Spleen (tissue), 11 donors: ENCODE data around the gene ANKS3. TPM values are rescaled to one million over a fixed set of nuclear protein-coding genes. Genes with fewer than 3 reads are reported as not detected.

Source experiments
- DNase-seq: peaks from one replicate; pipeline ENCODE4 v3.0.0-alpha.2; 2020
- H3K27ac ChIP-seq, 8 donors: fragments of 200-600 bp; sonication (generic) in 7 of 8; 1 replicate in 4 of 8; 2 replicates in 4 of 8; pipeline versions ENCODE4 v1.5.0 to v1.8.0; 2016 to 2021; ENCODE audit warnings: inconsistent platforms in 4 of 8, mild to moderate bottlenecking in 4 of 8, moderate library complexity in 1 of 8
- H3K27me3 ChIP-seq, 7 donors: fragments of 200-600 bp; sonication (generic) in 6 of 7; replicated peaks in 1 of 7; 1 replicate in 4 of 7; 2 replicates in 3 of 7; pipeline versions ENCODE4 v1.5.0 to v1.8.0; 2016 to 2021; ENCODE audit warnings: inconsistent platforms in 3 of 7, mild to moderate bottlenecking in 1 of 7
- H3K36me3 ChIP-seq, 6 donors: fragments of 200-600 bp; sonication (generic) in 5 of 6; 1 replicate in 4 of 6; 2 replicates in 2 of 6; pipeline versions ENCODE4 v1.5.0 to v1.8.0; 2016 to 2021; ENCODE audit warnings: inconsistent platforms in 2 of 6
- H3K4me1 ChIP-seq, 6 donors: fragments of 200-600 bp; sonication (generic) in 5 of 6; 1 replicate in 3 of 6; 2 replicates in 3 of 6; pipeline versions ENCODE4 v1.5.0 to v1.8.0; 2016 to 2021; ENCODE audit warnings: inconsistent platforms in 3 of 6
- H3K4me3 ChIP-seq, 8 donors: fragments of 200-600 bp; sonication (generic) in 7 of 8; 1 replicate in 4 of 8; 2 replicates in 4 of 8; pipeline versions ENCODE4 v1.5.0 to v1.8.0; 2016 to 2021; ENCODE audit warnings: inconsistent platforms in 4 of 8, mild to moderate bottlenecking in 4 of 8, moderate library complexity in 2 of 8
- H3K9me3 ChIP-seq, 8 donors: fragments of 200-600 bp; sonication (generic) in 7 of 8; 1 replicate in 4 of 8; 2 replicates in 4 of 8; pipeline versions ENCODE4 v1.5.0 to v1.8.0; 2016 to 2021; ENCODE audit warnings: inconsistent platforms in 4 of 8
- CTCF ChIP-seq, 11 experiments: fragments of 200-600 bp in 7 of 11; fragments of 450-650 bp in 4 of 11; sonication (generic) in 4 of 11; IDR thresholded peaks in 8 of 11; conservative IDR thresholded peaks in 3 of 11; 1 replicate in 7 of 11; 2 replicates in 4 of 11; pipeline versions ENCODE4 v1.4.0 to v1.8.0; 2016 to 2021; ENCODE audit warnings: antibody characterized with exemption in 11 of 11, inconsistent platforms in 4 of 11, mild to moderate bottlenecking in 1 of 11
- POLR2A ChIP-seq, 3 donors: fragments of 450-650 bp; IDR thresholded peaks; one replicate each; pipeline ENCODE4 v1.5.1; 2017; ENCODE audit warnings: antibody characterized with exemption in 3 of 3, mild to moderate bottlenecking in 1 of 3
- POLR2AphosphoS5 ChIP-seq, 3 donors: sonication (generic); formaldehyde crosslinking; IDR thresholded peaks; one replicate each; pipeline ENCODE4 v1.5.1; 2017; ENCODE audit warnings: antibody characterized with exemption in 3 of 3
- WGBS, 5 donors: extraction: QIAGEN DNeasy Blood & Tissue Kit in 3 of 5; methylation state at CpG; one replicate each; pipeline versions ENCODE4 v1.1.5 to v1.1.7; 2013 to 2018; 5-methylcytosine and 5-hydroxymethylcytosine counted together
- intact Hi-C: fragments of 100-400 bp; cut with DNase I; formaldehyde crosslinking; loops from one replicate; pipeline ENCODE4 v1.15.0; 2023; ENCODE audit warnings: low total_unique reads
- polyA plus RNA-seq, 3 donors: library from polyadenylated mRNA; stranded (reverse); fragments of 200-250 nt; gene quantifications; one replicate each; pipeline ENCODE4 v1.2.1, GENCODE V29; 2013
- total RNA-seq, 7 donors: library from RNA; depleted of rRNA in 3 of 7; stranded (reverse); fragments of >200 nt in 3 of 7; fragmentation: NEBNext Ultra II Directional in 4 of 7; extraction: Animal tissue kit (Norgen Biotek cat#: 25700) in 4 of 7; gene quantifications; one replicate each; pipeline versions ENCODE4 v1.1.0 to v1.2.1, GENCODE V29; 2016 to 2021
- donor health status: healthy with polysubstance abuse.
- donor health status: DM: no; HTN: no; CAD: no; lungs with moderate emphysema.
- donor health status: DM: no; HTN: no; CAD: no.
- donor health status: Bipolar disorder and iron deficiency.
- donor health status: healthy.
- donor health status: DM: no; HTN: no; CAD: no.
- donor health status: DM: yes; HTN: yes; CAD: no.

Gene ANKS3
- total and polyA plus RNA-seq, 10 donors = 12.5 to 29.5 (median 22.9) TPM

GRCh38 chr16:4777339-4778049, 43.4 kb upstream of the ANKS3 start:
- WGBS, 5 donors = 76 to 91% (median 84%) methylated on average over 11 to 17 of the region's 17 CpGs
- H3K9me3 ChIP-seq = no peaks in the 10 kb centered on the region
- TF ChIP-seq POLR2A (IDR thresholded peaks at IDR 0.05) (no peak), POLR2AphosphoS5 (IDR thresholded peaks at IDR 0.05) (no peak), CTCF (IDR thresholded peaks at IDR 0.05 in 8 of 11, conservative IDR thresholded peaks at IDR 0.05 in 3 of 11) (no peak)
- no peaks in the 10 kb centered on the region for H3K36me3 ChIP-seq
- DNase-seq = no peak
- H3K4me3 ChIP-seq = no peak overlapping the region
- no peaks in the 10 kb centered on the region for H3K27me3 ChIP-seq
- no peaks in the 10 kb centered on the region for H3K4me1 ChIP-seq
- intact Hi-C loops = no loop called here
- no peak overlapping the region for H3K27ac ChIP-seq

- no peak overlapping the region for H3K27ac ChIP-seq
- intact Hi-C loops = no loop called here
- no peaks in the 10 kb centered on the region for H3K9me3 ChIP-seq
- no peak overlapping the region for H3K4me3 ChIP-seq
- DNase-seq = no peak
- no peaks in the 10 kb centered on the region for H3K4me1 ChIP-seq
- TF ChIP-seq CTCF (IDR thresholded peaks at IDR 0.05 in 8 of 11, conservative IDR thresholded peaks at IDR 0.05 in 3 of 11) = no peak
- TF ChIP-seq POLR2A (IDR thresholded peaks at IDR 0.05) = no peak
- TF ChIP-seq POLR2AphosphoS5 (IDR thresholded peaks at IDR 0.05) = no peak
- no peaks in the 10 kb centered on the region for H3K36me3 ChIP-seq
- 79 to 91% (median 82%) methylated on average over 2 of the region's 2 CpGs for WGBS, 5 donors
- no peaks in the 10 kb centered on the region for H3K27me3 ChIP-seq
Measured at GRCh38 chr16:4776141-4776705, 42.2 kb upstream of the ANKS3 start.

GRCh38 chr16:4775005-4775404, 40.9 kb upstream of the ANKS3 start:
- no peak for DNase-seq

More at GRCh38 chr16:4775005-4775404, 40.9 kb upstream of the ANKS3 start:
- no peaks in the 10 kb centered on the region for H3K27me3 ChIP-seq
- TF ChIP-seq POLR2A (IDR thresholded peaks at IDR 0.05) (no peak), POLR2AphosphoS5 (IDR thresholded peaks at IDR 0.05) (no peak), CTCF (IDR thresholded peaks at IDR 0.05 in 8 of 11, conservative IDR thresholded peaks at IDR 0.05 in 3 of 11) (no peak)
- no peak overlapping the region for H3K4me3 ChIP-seq
- H3K36me3 ChIP-seq = no peaks in the 10 kb centered on the region
- no peaks in the 10 kb centered on the region for H3K9me3 ChIP-seq
- 82 to 90% (median 87%) methylated on average over 5 to 13 of the region's 13 CpGs for WGBS, 5 donors
- no peak overlapping the region for H3K27ac ChIP-seq
- intact Hi-C loops = no loop called here
- no peaks in the 10 kb centered on the region for H3K4me1 ChIP-seq
